ENCODE data around the gene TCERG1L.

TCERG1L gene

DNA sequence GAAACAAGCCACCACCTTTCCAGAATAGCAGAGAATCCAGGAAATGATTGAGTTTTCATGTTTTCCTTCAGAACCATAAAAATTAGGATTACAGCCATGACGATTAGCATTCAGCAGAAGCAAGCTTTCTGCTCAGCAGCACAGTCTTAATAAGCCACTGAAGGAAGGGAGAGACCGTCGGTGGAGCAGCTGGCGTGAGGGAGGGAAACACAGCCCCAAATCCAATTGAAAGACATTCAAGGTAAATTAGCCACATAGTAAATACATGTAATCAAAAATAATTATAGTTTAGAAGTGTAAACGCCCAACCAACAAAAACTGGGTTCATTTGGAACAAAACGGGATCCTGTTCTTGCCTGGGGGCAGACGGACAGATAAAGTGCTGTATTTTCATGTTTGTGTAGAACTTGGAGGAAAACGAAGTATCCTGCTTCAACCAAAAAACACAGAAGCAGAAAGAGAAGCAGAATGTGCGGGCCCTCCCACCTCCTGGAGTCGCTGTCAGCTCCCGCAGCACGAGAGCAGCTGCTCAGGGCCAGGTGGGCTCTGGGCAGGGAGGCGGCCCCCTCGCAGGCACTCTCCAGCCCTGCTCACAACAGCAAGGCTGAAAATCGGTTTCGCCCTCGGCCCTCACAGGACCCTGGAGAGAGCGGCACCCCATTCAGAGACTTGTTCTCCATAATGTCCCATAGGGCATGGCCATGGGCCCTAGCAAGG, 84.9 kb downstream of the TCERG1L start:
- no peak for TF ChIP-seq CTCF (IDR thresholded peaks at IDR 0.05)

GRCh38 chr10:131224106-131224505, 87.4 kb downstream of the TCERG1L start:
- no peak for TF ChIP-seq CTCF (IDR thresholded peaks at IDR 0.05)

GRCh38 chr10:131223422-131223821, 88.1 kb downstream of the TCERG1L start:
- no peak for TF ChIP-seq CTCF (IDR thresholded peaks at IDR 0.05)

GRCh38 chr10:131222986-131223385, 88.5 kb downstream of the TCERG1L start:
- TF ChIP-seq CTCF (IDR thresholded peaks at IDR 0.05): no peak

GRCh38 chr10:131221632-131222277, 89.8 kb downstream of the TCERG1L start:
- no peak for TF ChIP-seq CTCF (IDR thresholded peaks at IDR 0.05)

GRCh38 chr10:131220601-131221171, 90.8 kb downstream of the TCERG1L start:
- TF ChIP-seq CTCF (IDR thresholded peaks at IDR 0.05): no peak

GRCh38 chr10:131219955-131220489, 91.5 kb downstream of the TCERG1L start:
- TF ChIP-seq CTCF (IDR thresholded peaks at IDR 0.05): no peak

Measured in LNCAP (cell line).